Fibroblast of mammary gland (primary cell): Measurements from ENCODE around the gene MYB.
"Not testable (repeated sequence)": the region's sequence is repeated elsewhere in the genome, so short reads cannot be mapped to it uniquely, and the experiment has no call there.

Source experiments
- DNase-seq: peaks from one replicate; pipeline ENCODE4 v3.0.0-alpha.2; 2010; ENCODE audit warnings: low read depth
- H3K4me3 ChIP-seq: 2 replicates; pipeline ENCODE4 v1.5.1; 2011; ENCODE audit warnings: low read depth, mild to moderate bottlenecking, low read length, moderate library complexity; ENCODE audit not compliant: control insufficient read depth
- TF ChIP-seq, protein P1 (sequence below): conservative IDR thresholded peaks from 2 replicates; pipeline ENCODE4 v1.5.1; 2011; ENCODE audit warnings: low read depth, low read length, inconsistent platforms; ENCODE audit not compliant: control insufficient read depth, insufficient read depth

Gene MYB

GRCh38 chr6:135243871-135244796, 63.0 kb downstream of the MYB start:
- TF ChIP-seq, protein P1, sequence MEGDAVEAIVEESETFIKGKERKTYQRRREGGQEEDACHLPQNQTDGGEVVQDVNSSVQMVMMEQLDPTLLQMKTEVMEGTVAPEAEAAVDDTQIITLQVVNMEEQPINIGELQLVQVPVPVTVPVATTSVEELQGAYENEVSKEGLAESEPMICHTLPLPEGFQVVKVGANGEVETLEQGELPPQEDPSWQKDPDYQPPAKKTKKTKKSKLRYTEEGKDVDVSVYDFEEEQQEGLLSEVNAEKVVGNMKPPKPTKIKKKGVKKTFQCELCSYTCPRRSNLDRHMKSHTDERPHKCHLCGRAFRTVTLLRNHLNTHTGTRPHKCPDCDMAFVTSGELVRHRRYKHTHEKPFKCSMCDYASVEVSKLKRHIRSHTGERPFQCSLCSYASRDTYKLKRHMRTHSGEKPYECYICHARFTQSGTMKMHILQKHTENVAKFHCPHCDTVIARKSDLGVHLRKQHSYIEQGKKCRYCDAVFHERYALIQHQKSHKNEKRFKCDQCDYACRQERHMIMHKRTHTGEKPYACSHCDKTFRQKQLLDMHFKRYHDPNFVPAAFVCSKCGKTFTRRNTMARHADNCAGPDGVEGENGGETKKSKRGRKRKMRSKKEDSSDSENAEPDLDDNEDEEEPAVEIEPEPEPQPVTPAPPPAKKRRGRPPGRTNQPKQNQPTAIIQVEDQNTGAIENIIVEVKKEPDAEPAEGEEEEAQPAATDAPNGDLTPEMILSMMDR = no peak
- DNase-seq = no peak
- no peak overlapping the region for H3K4me3 ChIP-seq

DNA sequence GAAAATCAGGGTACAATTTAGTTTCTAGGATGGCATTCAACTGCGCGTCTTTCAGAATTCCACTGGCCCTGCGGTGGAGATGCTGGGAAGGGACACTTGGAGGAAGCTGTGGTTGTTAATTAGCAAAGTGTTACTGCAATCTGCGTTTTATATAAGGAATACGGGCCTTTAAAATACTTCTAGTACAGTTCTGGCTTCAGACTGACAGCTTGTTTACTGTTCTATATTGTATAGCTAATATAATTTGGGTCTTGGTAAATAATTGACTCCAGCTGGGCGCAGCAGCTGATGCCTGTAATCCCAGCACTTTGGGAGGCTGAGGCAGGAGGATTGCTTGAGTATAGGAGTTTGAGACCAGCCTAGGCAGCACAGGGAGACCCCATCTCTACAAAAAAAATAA, 63.7 kb downstream of the MYB start:
- no peak for DNase-seq
- H3K4me3 ChIP-seq = no peak overlapping the region
- TF ChIP-seq, protein P1 = no peak

GRCh38 chr6:135246412-135247012, 65.4 kb downstream of the MYB start:
- not testable (repeated sequence) for DNase-seq, H3K4me3 ChIP-seq

GRCh38 chr6:135250234-135250633, 69.1 kb downstream of the MYB start:
- TF ChIP-seq, protein P1 = no peak
- DNase-seq = no peak
- no peak overlapping the region for H3K4me3 ChIP-seq

DNA sequence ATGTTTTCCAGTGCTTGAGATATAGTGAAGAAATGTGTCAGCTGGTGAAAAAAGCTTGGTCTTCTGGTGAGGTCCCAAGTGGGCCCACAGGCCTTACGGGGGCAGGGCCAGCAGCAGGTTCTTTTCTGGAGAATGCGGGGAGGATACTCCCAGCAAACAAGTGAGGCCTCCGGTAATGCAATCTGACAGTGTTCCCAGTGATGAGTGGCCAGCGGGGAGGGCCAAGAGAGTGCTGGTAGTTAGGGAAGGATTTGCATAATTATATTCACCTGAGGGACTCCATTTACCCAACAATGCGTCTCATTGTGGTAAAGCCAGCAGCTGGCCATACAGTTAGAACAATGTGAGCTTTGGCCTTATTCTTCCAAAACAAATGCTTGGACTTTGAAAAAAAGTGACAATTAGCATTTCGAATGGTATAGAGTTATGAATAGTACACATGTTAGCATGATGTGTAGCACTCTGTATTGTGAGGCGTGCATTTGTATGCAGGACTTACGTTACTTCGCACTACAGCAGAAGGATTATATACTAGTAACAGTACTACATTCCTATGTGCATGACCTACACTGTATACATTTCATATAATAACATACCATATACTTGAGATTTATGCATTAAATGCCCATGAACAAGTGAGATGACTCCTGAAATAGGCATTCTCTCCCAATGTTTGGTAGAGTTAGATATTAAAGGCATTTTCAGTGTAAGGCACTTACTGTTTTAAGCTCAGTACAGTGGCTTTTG, 69.8 kb downstream of the MYB start:
- no peak for DNase-seq
- H3K4me3 ChIP-seq = no peak overlapping the region
- TF ChIP-seq, protein P1 = no peak

DNA sequence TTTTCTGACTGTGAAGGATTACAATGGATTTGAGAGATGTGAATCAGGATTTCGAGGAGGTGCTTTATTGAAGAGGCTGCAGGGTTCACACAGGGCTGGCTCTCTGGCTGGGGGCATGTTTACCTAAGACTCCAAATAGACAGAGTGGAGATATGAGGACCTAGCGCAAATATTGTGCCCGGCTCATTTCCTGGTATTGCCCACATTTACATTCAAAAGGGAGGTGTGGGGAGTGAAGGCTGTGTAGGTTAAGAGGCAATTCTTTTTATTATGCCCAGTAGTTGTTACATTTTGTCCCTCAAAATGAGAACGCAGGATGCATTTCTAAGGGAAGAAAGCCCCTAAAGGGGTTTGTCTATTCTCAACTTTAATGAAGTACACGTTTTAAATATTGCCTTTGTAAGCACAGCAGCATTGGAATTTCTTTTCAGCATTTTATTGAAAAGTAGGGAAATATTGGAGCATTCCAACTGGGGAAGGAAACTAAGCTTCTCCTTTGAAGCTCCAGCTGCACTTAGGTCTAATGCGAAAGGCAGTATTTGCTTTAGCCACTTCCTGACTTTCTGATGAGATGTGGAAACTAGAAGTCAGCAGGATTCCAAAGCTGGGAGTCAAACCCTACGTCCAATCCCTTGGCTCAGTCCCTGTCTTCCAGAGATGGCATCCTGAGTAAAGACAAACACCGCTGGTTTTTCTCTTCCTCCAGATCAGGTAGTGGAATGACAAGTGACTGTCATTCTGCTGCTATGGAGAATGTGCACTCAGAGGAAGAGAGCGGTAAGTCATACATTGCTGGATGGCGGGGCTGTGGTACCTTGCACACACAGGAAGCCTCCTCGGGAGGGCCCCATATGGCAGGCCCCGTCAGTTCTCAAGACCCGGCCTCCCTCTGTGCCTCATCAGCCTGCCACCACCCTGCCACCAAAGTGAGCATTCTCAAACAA, 70.7 kb downstream of the MYB start:
- DNase-seq = no peak
- no peak overlapping the region for H3K4me3 ChIP-seq
- TF ChIP-seq, protein P1 = no peak
